HT-29 (cell line): Measurements from ENCODE around the gene DAB1. TPM values are rescaled to one million over a fixed set of nuclear protein-coding genes. Genes with fewer than 3 reads are reported as not detected.

Experiments
- DNase-seq: peaks from one replicate; pipeline ENCODE4 v3.0.0-alpha.2; 2015; ENCODE audit warnings: low spot score
- total RNA-seq: library from RNA; depleted of rRNA; stranded (reverse); fragments of >200 nt; shearing (Covaris generic); gene quantifications from 2 replicates; pipeline ENCODE4 v1.2.3, GENCODE V29; 2014; rRNA removed

The DAB1 gene
- total RNA-seq: 0.03 TPM in 1 of 2 replicates, not detected in the other

- no peak for DNase-seq
These were observed at the start of gene DAB1 for GRCh38 chr1:57423656-57424211. TSS of gene DAB1 (minus strand) at chr1:57424060. CDS start at chr1:57291030, 133,030 bp downstream.

GRCh38 chr1:57473448-57473847 is 49.6 kb upstream of the DAB1 start:
- DNase-seq: no peak

DNA sequence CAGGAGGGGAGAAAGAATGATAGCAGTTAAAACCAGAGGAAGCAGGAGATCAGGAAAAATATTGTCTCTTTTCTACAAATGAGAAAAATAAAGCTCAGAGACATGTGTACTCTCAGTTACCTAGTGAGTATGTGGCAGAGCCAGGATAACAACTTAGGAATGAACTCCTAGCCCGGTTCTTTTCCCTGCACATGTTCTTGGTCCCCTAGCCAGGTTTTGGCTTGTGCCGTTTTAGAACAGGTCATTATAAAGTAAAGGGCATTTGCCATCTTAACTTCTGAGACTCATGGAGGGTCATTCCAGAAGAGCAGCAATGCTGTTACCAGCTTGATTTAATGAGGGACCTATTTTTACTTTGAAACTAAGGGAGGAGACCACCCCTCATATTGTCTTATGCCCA is 48.1 kb upstream of the DAB1 start:
- DNase-seq: no peak

DNA sequence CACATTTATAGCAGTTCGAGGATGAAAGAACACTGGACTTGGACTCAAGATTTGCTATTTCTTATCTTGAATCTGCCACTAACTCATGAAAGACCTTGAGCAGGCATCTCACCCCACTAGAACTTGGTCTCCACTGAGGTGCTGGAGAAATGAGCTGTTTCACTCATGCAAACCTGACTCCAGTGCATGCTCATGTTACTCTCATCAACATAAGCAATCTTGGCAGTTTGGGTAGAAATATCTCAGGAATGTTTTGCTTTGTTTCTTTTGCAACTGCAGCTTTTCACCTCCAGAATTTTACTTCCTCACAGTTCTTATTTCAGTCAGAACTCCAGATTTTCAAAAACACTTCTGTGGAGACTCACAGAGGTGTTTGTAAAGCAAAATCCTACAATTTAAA is 46.2 kb upstream of the DAB1 start:
- DNase-seq: no peak

- DNase-seq: no peak
These were observed 45.0 kb upstream of the DAB1 start for GRCh38 chr1:57468641-57469523.

DNA sequence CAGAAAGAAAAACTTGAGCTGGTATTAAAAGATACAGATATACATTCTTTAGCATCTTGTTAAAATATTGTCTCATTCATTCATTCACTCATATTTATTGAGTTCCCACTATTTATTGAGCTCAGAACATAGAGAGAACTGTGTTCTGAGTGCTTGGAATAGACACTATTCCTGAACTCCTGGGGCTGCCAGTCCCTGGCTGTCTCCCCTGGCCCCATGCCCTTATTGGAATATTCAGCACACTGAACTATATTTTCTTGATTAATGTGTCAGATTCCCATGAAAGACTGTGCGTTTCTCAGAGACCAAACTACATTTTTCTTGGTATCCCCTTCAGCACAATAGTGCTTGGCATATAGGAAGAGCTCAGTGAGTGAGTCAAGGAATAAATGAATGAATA is 44.0 kb upstream of the DAB1 start:
- DNase-seq: no peak

- no peak for DNase-seq
These were observed 40.9 kb upstream of the DAB1 start for GRCh38 chr1:57464756-57465155.

DNA sequence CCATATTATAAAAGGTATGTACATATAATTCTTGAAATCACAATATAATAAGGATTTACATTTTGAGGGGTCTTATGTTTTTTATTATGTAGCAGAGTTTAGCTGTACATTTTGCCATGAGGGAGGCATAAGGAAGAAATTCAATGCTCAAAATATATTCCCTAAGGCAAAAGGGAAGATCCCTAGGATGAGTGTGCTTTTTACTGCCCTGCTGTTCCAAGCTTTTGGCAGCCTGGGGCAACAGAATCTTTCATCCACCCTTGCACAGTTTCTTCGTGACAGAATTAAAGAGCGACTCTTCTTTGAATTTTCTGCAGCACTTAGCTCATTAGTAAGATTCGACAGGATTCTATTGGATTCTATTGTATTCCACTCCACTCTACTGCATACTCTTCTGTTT is 39.5 kb upstream of the DAB1 start:
- DNase-seq: no peak

- DNase-seq: no peak
These were observed 37.5 kb upstream of the DAB1 start for GRCh38 chr1:57461405-57461804.

- no peak for DNase-seq
These were observed 27.7 kb upstream of the DAB1 start for GRCh38 chr1:57451516-57451915.

- DNase-seq: no peak
These were observed 27.1 kb upstream of the DAB1 start for GRCh38 chr1:57450981-57451380.

DNA sequence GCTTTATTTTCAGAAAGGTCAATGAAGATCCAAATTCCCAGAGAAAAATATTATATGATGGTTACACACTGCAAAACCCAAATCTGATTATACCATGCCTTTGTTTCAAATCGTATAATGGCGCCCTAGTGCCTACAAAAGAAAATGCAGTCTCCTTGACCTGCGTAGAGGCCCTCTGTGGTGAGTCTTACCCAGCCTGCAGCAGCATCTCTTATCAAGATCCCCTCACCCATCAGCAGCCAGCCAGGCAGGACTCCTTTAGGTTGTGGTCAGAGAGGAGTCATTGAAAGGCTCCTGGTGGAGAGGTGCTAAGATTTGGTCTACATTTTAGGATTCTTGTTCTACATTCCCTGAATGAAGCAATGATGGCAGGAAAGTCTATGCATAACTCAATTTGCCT is 23.7 kb upstream of the DAB1 start:
- DNase-seq: no peak

DNA sequence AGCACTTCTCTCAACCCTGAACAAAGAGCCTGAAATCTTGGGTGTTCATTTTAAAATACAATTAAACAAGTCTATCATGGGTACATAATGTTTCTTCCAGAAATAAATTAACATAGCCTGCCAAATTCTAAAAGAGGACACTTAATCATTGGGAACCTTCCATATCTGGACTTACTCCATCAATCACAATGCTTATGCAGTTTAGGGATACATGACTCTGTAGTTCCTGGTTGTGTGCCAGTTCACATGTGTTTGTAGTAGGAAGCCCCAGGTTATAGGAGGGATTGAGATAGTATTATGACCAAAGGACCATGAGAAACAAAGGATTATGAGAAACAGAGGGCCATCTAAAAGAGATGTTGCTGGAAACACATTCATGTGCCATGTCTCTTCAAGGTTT is 19.1 kb upstream of the DAB1 start:
- no peak for DNase-seq

DNA sequence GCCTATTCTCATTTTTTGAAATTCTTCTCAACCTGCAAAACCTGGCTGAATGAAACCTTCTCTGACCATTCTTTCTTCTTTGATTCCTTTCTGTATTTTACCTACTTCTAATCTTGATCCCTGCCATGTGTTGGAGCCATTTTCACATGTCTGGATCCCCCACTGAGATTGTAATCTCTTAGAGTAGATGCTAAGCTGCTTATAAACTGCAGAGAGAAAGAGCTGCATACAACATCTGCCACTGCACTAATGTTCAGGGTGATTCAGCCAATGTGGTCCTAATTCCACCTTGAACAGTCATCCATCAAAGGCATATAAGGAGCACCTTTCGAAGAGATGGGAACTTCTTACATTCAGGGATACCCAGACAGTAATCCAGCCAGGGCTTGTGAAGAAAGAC is 16.2 kb upstream of the DAB1 start:
- no peak for DNase-seq

DNA sequence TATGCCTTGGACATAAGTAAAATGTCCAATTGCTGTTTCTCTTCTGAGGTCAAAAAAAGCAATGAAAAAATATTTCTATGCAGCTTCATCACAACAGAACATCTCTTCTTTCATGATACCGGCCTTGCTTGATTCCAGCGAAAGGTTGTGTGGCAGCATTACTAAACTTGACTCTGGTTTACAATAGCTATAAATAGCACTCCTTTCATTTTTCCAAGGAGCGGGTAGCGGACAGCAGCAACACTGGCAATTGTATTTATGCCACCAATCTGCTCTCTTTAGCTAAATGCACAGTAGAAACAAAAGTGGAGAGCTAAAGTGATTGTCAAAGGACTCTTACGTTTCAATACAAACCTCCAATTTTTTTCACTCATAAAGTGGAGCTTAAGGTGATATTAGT is 7.5 kb upstream of the DAB1 start:
- no peak for DNase-seq

- no peak for DNase-seq
These were observed 569 bp upstream of the DAB1 start for GRCh38 chr1:57424231-57425027.

DNA sequence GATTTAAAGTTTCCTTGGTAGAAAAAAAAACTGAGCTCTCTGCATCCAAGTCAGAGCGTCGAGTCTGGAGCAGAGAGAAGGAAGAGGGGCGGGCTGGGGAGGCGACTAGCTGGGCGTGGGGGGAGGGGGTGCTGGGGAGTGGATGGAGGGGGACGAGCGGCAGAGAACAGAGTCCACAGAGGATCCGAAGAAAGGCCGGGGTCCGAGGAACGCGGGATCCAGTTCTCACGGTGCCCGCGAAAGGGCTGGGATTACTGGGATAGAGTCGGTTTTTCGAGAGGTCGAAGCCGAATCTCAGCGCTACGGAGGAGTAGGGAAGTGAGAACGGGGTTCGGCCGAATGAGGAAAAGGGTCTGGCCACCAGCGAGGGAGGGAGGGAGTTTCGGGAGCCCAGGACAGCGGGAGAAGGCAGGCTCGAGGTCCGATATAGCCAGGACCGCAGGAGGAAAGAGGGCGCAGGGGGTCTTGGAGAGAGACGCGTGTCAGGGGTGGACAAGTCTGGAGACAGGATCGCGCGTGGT is 665 bp downstream of the DAB1 start:
- DNase-seq: no peak

DNA sequence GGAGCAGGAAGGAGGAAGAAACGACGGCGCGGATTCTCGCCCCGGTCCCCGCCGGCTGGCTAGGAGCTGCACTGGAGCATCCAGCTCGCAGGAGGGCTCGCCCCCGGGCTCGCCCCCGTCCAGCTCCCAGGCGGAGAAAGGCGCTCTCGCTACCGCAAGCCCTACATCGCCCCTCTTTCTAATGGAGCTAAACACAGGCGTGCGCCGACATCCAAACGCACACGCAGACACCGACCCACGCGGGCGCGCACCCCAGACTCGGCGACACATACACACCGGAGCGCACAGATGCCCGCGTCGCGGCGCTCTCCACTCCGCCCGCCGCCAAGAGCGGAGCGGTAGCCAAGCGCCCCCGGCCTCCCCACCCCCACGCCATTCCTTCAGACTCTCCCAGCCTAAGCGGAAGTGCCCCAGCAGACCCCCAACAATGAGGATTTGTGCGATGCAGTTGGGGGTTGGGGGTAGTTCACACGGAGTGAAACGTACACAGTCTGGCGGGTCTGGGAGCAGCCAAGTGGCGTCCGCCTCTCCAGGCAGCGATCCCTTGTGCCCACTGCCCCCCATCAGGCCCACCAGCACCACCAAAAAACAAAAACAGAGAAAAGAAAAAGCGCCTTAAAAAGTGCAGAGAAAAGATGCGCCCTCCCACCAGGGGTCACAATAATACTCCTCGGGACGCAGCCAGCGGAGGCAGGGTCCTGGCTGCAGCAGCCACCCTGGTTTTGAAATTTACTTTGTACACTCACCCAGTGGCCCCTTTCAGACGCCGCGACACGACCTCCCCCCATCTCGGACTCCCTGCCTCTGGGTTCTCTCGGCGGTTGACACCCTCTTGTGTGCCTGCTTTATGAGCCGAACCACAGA is 1.4 kb downstream of the DAB1 start:
- DNase-seq: no peak

GRCh38 chr1:57421806-57422205 is 2.1 kb downstream of the DAB1 start:
- DNase-seq: no peak

GRCh38 chr1:57420981-57421785 is 2.7 kb downstream of the DAB1 start:
- DNase-seq: no peak
